K562 (cell line): ENCODE data around the gene TENM4. TPM values are rescaled to one million over a fixed set of nuclear protein-coding genes. Genes with fewer than 3 reads are reported as not detected.

ENCODE experiments used
- ATAC-seq: fragments of 200-7000 bp; cut with Tn5 transposase; 3 replicates; pipeline ENCODE4 v1.9.1; 2020; ENCODE audit warnings: moderate library complexity
- BruUV-seq: library from RNA; stranded (reverse); fragments of 400-500 nt; replicated peaks from 2 replicates; lab custom pipeline; 2021; lab: Mats Ljungman, UMichigan
- CTCF ChIA-PET: fragments of 300-600 bp; formaldehyde crosslinking; extraction: SDS; loops from one replicate; lab custom pipeline; 2021; ENCODE audit warnings: low intra/inter-chr PET ratio; lab: Yijun Ruan, JAX
- POLR2A ChIA-PET: fragments of 300-600, 350-650 bp; sonication (Branson Sonifier 250); formaldehyde crosslinking; extraction: SDS; loops from one replicate; lab custom pipeline; 2021; ENCODE audit warnings: antibody characterized with exemption, inconsistent platforms; lab: Yijun Ruan, JAX
- DNase-seq, 4 experiments: peaks; one replicate each; pipeline versions ENCODE4 v3.0.0 to v3.0.0-alpha.2; 2011 to 2018; ENCODE audit warnings: low spot score in 3 of 4, mixed read lengths in 3 of 4; ENCODE audit errors: extremely low read depth in 1 of 4
- FAIRE-seq: peaks from 2 replicates; lab custom pipeline; 2011; peaks lifted over from hg19 to GRCh38; lab: Jason Lieb, UNC
- H2AFZ ChIP-seq: 2 replicates; pipeline ENCODE4 v1.6.0; 2011; ENCODE audit warnings: low read depth, low read length, control low read depth, inconsistent platforms
- H3K27ac ChIP-seq: fragments of 200-600 bp; 3 replicates; pipeline ENCODE4 v1.8.0; 2011; ENCODE audit warnings: low read depth, mild to moderate bottlenecking, control low read depth, inconsistent platforms, low read length, moderate library complexity, mixed read lengths; ENCODE audit errors: extremely low read depth
- H3K27me3 ChIP-seq, 2 experiments: fragments of 300-600 bp in 1 of 2; 2 replicates in 1 of 2; 3 replicates in 1 of 2; pipeline versions ENCODE4 v1.6.0 to v1.8.0; 2011; ENCODE audit warnings: inconsistent platforms in 2 of 2, low read length in 2 of 2, mild to moderate bottlenecking in 1 of 2, mixed read lengths in 1 of 2, moderate library complexity in 1 of 2; ENCODE audit not compliant: control insufficient read depth in 2 of 2, insufficient read depth in 2 of 2
- H3K36me3 ChIP-seq: fragments of 300-600 bp; 3 replicates; pipeline ENCODE4 v1.8.0; 2011; ENCODE audit warnings: mild to moderate bottlenecking, low read length, inconsistent platforms; ENCODE audit not compliant: control insufficient read depth, insufficient read depth
- H3K4me1 ChIP-seq, 2 experiments: fragments of 200-600 bp in 1 of 2; replicated peaks in 1 of 2; 2 replicates in 1 of 2; 3 replicates in 1 of 2; pipeline versions ENCODE4 v1.5.1 to v1.8.0; 2011; ENCODE audit warnings: inconsistent platforms in 2 of 2, low read length in 2 of 2, mild to moderate bottlenecking in 1 of 2, mixed read lengths in 1 of 2, moderate library complexity in 1 of 2; ENCODE audit not compliant: control insufficient read depth in 2 of 2, insufficient read depth in 2 of 2
- H3K4me2 ChIP-seq: 2 replicates; pipeline ENCODE4 v1.6.1; 2011; ENCODE audit warnings: low read length, control low read depth, inconsistent platforms, mixed read lengths; ENCODE audit not compliant: insufficient read depth
- H3K4me3 ChIP-seq: fragments of 200-600 bp; sonication (generic), shearing (Covaris generic); 2 replicates; pipeline ENCODE4 v1.5.1; 2016; ENCODE audit warnings: control low read depth, inconsistent platforms
- H3K79me2 ChIP-seq: fragments of 200-600 bp; 3 replicates; pipeline ENCODE4 v1.8.0; 2011; ENCODE audit warnings: low read length, inconsistent platforms; ENCODE audit not compliant: control insufficient read depth, insufficient read depth
- H3K9ac ChIP-seq, 2 experiments: 2 replicates each; pipeline versions ENCODE4 v1.6.0 to v1.6.1; 2011; ENCODE audit warnings: low read depth in 2 of 2, low read length in 2 of 2, control low read depth in 1 of 2, inconsistent platforms in 1 of 2, mild to moderate bottlenecking in 1 of 2, mixed read lengths in 1 of 2; ENCODE audit not compliant: insufficient read depth in 1 of 2
- H3K9me1 ChIP-seq: one replicate; pipeline ENCODE4 v1.6.0; 2011; ENCODE audit warnings: inconsistent platforms, mild to moderate bottlenecking, low read length, moderate library complexity; ENCODE audit not compliant: control insufficient read depth, insufficient read depth
- H3K9me3 ChIP-seq: replicated peaks from 2 replicates; pipeline ENCODE4 v1.5.1; 2011; ENCODE audit warnings: low read depth, low read length, inconsistent platforms; ENCODE audit not compliant: control insufficient read depth, insufficient read depth
- H4K20me1 ChIP-seq: replicated peaks from 2 replicates; pipeline ENCODE4 v1.6.1; 2011; ENCODE audit warnings: low read length, inconsistent platforms, mixed read lengths; ENCODE audit not compliant: control insufficient read depth, insufficient read depth
- E2F6 ChIP-seq, 2 experiments: IDR thresholded peaks; 2 replicates each; pipeline ENCODE4 v1.6.1; 2011; ENCODE audit warnings: borderline replicate concordance in 1 of 2, control low read depth in 1 of 2, low read depth in 1 of 2, low read length in 1 of 2, mild to moderate bottlenecking in 1 of 2, mixed read lengths in 1 of 2, moderate library complexity in 1 of 2; ENCODE audit not compliant: insufficient read depth in 1 of 2, insufficient read length in 1 of 2, poor library complexity in 1 of 2, severe bottlenecking in 1 of 2; ENCODE audit errors: extremely low read depth in 1 of 2
- POLR3A ChIP-seq: IDR thresholded peaks from 2 replicates; pipeline ENCODE4 v1.6.1; 2011; ENCODE audit warnings: borderline replicate concordance, mild to moderate bottlenecking, moderate library complexity; ENCODE audit not compliant: insufficient read length, insufficient read depth; ENCODE audit errors: extremely low read depth
- RBM14 ChIP-seq: fragments of 200-400 bp; formaldehyde crosslinking; IDR thresholded peaks from 2 replicates; pipeline ENCODE4 v1.6.1; 2018; ENCODE audit warnings: low read depth, mild to moderate bottlenecking, low read length, moderate library complexity, borderline replicate concordance; ENCODE audit not compliant: insufficient read depth
- RBM17 ChIP-seq: fragments of 200-400 bp; formaldehyde crosslinking; IDR thresholded peaks from 2 replicates; pipeline ENCODE4 v1.6.1; 2017; ENCODE audit warnings: low read depth, mild to moderate bottlenecking, low read length, borderline replicate concordance
- YBX1 ChIP-seq: fragments of 450-650 bp; IDR thresholded peaks from 2 replicates; pipeline ENCODE4 v1.7.1; 2016; ENCODE audit warnings: mild to moderate bottlenecking
- WGBS: fragments of 100-300 bp; shearing (Covaris generic); methylation state at CpG from one replicate; pipeline ENCODE4 v1.1.6; 2016; ENCODE audit warnings: low coverage, mixed read lengths; ENCODE audit not compliant: insufficient coverage; ENCODE audit errors: missing lambda C conversion rate; 5-methylcytosine and 5-hydroxymethylcytosine counted together
- in situ Hi-C: fragments of 300-500 bp; cut with MboI; formaldehyde crosslinking; loops from 4 replicates; pipeline ENCODE4 v1.15.0; 2018; ENCODE audit warnings: inconsistent platforms, mixed read lengths
- intact Hi-C: fragments of 100-400 bp; cut with micrococcal nuclease; formaldehyde crosslinking; loops from 2 replicates; pipeline ENCODE4 v1.14.2; 2022
- polyA plus RNA-seq, 8 experiments: library from polyadenylated mRNA; depleted of rRNA in 4 of 8; stranded (reverse) in 5 of 8; unstranded in 3 of 8; fragments of >200 nt; fragmentation: Nextera tagmentation in 2 of 8; fragmentation: Illumina TruSeq in 1 of 8; extraction: Ambion mirVana in 2 of 8; extraction: Trizol in 1 of 8; gene quantifications; 2 replicates each; pipeline versions ENCODE4 v1.2.1 to v1.2.3, GENCODE V29; 2011 to 2014; ENCODE audit warnings: inconsistent platforms in 1 of 8, missing spikeins in 1 of 8
- total RNA-seq, 7 experiments: library from RNA; depleted of rRNA in 6 of 7; stranded (reverse); fragments of >200 nt in 6 of 7; fragmentation: Illumina TruSeq in 2 of 7; extraction: Trizol in 2 of 7; gene quantifications; 2 replicates each; pipeline versions ENCODE4 v1.2.1 to v1.2.3, GENCODE V29; 2011 to 2021; ENCODE audit warnings: low replicate concordance in 1 of 7

TENM4 gene
- total and polyA plus RNA-seq, 9 of the 15 experiments (the other 6 are each of a cell fraction or from before 2014, with no cell fraction given): 0.16 TPM; not detected in 8

GRCh38 chr11:79262221-79262620 is 178.6 kb downstream of the TENM4 start:
- Histone ChIP-seq H3K27ac (no peak overlapping the region), H3K36me3 (no peaks in the 10 kb centered on the region), H3K4me3 (no peak overlapping the region), H3K4me1 (no peaks in the 10 kb centered on the region), H3K9me1 (no peaks in the 10 kb centered on the region), H2AFZ (no peak overlapping the region), H3K79me2 (no peaks in the 10 kb centered on the region), H3K27me3 (no peaks in the 10 kb centered on the region), H3K4me2 (no peak overlapping the region), H4K20me1 (no peaks in the 10 kb centered on the region), H3K9me3 (no peaks in the 10 kb centered on the region), H3K9ac (no peak overlapping the region)
- ChIA-PET CTCF (no interaction called here), POLR2A (no interaction called here)
- no peak for TF ChIP-seq YBX1
- no peak for TF ChIP-seq POLR3A
- no peak for TF ChIP-seq RBM14
- ATAC-seq: no peak
- DNase-seq: no peak
- 0% methylated on average over 4 of the region's 4 CpGs for WGBS
- intact Hi-C loops: no loop called here
- no peak for FAIRE-seq
- BruUV-seq: no TSS peak
- in situ Hi-C loops: no loop called here

GRCh38 chr11:79261684-79262083 is 179.1 kb downstream of the TENM4 start:
- no peaks in the 10 kb centered on the region for H4K20me1 ChIP-seq
- no peaks in the 10 kb centered on the region for H3K79me2 ChIP-seq
- H3K36me3 ChIP-seq: no peaks in the 10 kb centered on the region
- no peaks in the 10 kb centered on the region for H3K9me3 ChIP-seq
- H3K9ac ChIP-seq: no peak overlapping the region
- no peak overlapping the region for H3K27ac ChIP-seq
- 0% methylated on average over 3 of the region's 3 CpGs for WGBS
- no peak overlapping the region for H3K4me3 ChIP-seq
- no peak overlapping the region for H3K4me2 ChIP-seq
- BruUV-seq: no TSS peak
- DNase-seq: no peak
- intact Hi-C loops: no loop called here
- ChIA-PET CTCF (no interaction called here), POLR2A (no interaction called here)
- FAIRE-seq: no peak
- no peaks in the 10 kb centered on the region for H3K4me1 ChIP-seq
- in situ Hi-C loops: no loop called here
- H2AFZ ChIP-seq: no peak overlapping the region
- no peak for ATAC-seq
- no peaks in the 10 kb centered on the region for H3K27me3 ChIP-seq
- no peaks in the 10 kb centered on the region for H3K9me1 ChIP-seq
- TF ChIP-seq RBM17 (no peak), E2F6 (IDR thresholded peaks at IDR 0.05; ENCODE audit: borderline replicate concordance in 1 of 2, extremely low read depth in 1 of 2, insufficient read depth in 1 of 2, insufficient read length in 1 of 2, low read depth in 1 of 2, low read length in 1 of 2, poor library complexity in 1 of 2, severe bottlenecking in 1 of 2) (no peak)
